Measurements from ENCODE around the gene LGALS16.

LGALS16 gene

GRCh38 chr19:39676004-39676403, 20.3 kb downstream of the LGALS16 start:
- TF ChIP-seq CTCF (IDR thresholded peaks at IDR 0.05; ENCODE audit: low read depth, low read length) = no peak
- in situ Hi-C loops (cut with HindIII; ENCODE audit: low sequenced_read_pairs) = no loop called here
- H3K4me3 ChIP-seq (ENCODE audit: low read depth, low read length) = no peak overlapping the region
- DNase-seq (ENCODE audit: low read depth, low spot score) = no peak

- no peak overlapping the region for H3K4me3 ChIP-seq (ENCODE audit: low read depth, low read length)
- no peak for TF ChIP-seq CTCF (IDR thresholded peaks at IDR 0.05; ENCODE audit: low read depth, low read length)
- no peak for DNase-seq (ENCODE audit: low read depth, low spot score)
- in situ Hi-C loops (cut with HindIII; ENCODE audit: low sequenced_read_pairs) = no loop called here
Observed at GRCh38 chr19:39677961-39678889, 22.5 kb downstream of the LGALS16 start.

GRCh38 chr19:39679056-39679790, 23.5 kb downstream of the LGALS16 start:
- TF ChIP-seq CTCF (IDR thresholded peaks at IDR 0.05; ENCODE audit: low read depth, low read length) = no peak
- DNase-seq (ENCODE audit: low read depth, low spot score) = no peak
- in situ Hi-C loops (cut with HindIII; ENCODE audit: low sequenced_read_pairs) = no loop called here
- H3K4me3 ChIP-seq (ENCODE audit: low read depth, low read length) = no peak overlapping the region

GRCh38 chr19:39679791-39680168, 24.1 kb downstream of the LGALS16 start:
- no peak for TF ChIP-seq CTCF (IDR thresholded peaks at IDR 0.05; ENCODE audit: low read depth, low read length)
- no peak overlapping the region for H3K4me3 ChIP-seq (ENCODE audit: low read depth, low read length)
- no peak for DNase-seq (ENCODE audit: low read depth, low spot score)
- in situ Hi-C loops (cut with HindIII; ENCODE audit: low sequenced_read_pairs) = no loop called here

GRCh38 chr19:39680593-39680992, 24.9 kb downstream of the LGALS16 start:
- TF ChIP-seq CTCF (IDR thresholded peaks at IDR 0.05; ENCODE audit: low read depth, low read length) = no peak
- in situ Hi-C loops (cut with HindIII; ENCODE audit: low sequenced_read_pairs) = no loop called here
- no peak for DNase-seq (ENCODE audit: low read depth, low spot score)

GRCh38 chr19:39681416-39681815, 25.7 kb downstream of the LGALS16 start:
- no peak overlapping the region for H3K4me3 ChIP-seq (ENCODE audit: low read depth, low read length)
- no peak for DNase-seq (ENCODE audit: low read depth, low spot score)
- no peak for TF ChIP-seq CTCF (IDR thresholded peaks at IDR 0.05; ENCODE audit: low read depth, low read length)
- in situ Hi-C loops (cut with HindIII; ENCODE audit: low sequenced_read_pairs) = no loop called here

More at GRCh38 chr19:39680593-39680992, 24.9 kb downstream of the LGALS16 start:
- no peak overlapping the region for H3K4me3 ChIP-seq (ENCODE audit: low read depth, low read length)

Data from astrocyte of the spinal cord (primary cell).